Sciatic nerve (tissue), 2 donors: ENCODE measurements around the gene RUNX2. TPM values are rescaled to one million over a fixed set of nuclear protein-coding genes. Genes with fewer than 3 reads are reported as not detected.

Experiments used
- ATAC-seq: fragments of 200-7000 bp; cut with Tn5 transposase; one replicate; pipeline ENCODE4 v1.9.1; 2020; ENCODE audit warnings: mild to moderate bottlenecking, moderate library complexity
- DNase-seq: peaks from one replicate; pipeline ENCODE4 v3.0.0-alpha.2; 2020; ENCODE audit warnings: low spot score
- intact Hi-C: fragments of 100-400 bp; cut with DNase I; formaldehyde crosslinking; loops from one replicate; pipeline ENCODE4 v1.14.2; 2022
- total RNA-seq: library from RNA; stranded (reverse); fragmentation: NEBNext Ultra II Directional; extraction: Animal tissue kit (Norgen Biotek cat#: 25700); gene quantifications from one replicate; pipeline ENCODE4 v1.2.1, GENCODE V29; 2021
- donor health status: DM: no; HTN: no; CAD: no.
- donor health status: DM: no; HTN: no; CAD: no.

The RUNX2 gene
- total RNA-seq, 1 donor from 2014 or later: 18.0 TPM

DNA sequence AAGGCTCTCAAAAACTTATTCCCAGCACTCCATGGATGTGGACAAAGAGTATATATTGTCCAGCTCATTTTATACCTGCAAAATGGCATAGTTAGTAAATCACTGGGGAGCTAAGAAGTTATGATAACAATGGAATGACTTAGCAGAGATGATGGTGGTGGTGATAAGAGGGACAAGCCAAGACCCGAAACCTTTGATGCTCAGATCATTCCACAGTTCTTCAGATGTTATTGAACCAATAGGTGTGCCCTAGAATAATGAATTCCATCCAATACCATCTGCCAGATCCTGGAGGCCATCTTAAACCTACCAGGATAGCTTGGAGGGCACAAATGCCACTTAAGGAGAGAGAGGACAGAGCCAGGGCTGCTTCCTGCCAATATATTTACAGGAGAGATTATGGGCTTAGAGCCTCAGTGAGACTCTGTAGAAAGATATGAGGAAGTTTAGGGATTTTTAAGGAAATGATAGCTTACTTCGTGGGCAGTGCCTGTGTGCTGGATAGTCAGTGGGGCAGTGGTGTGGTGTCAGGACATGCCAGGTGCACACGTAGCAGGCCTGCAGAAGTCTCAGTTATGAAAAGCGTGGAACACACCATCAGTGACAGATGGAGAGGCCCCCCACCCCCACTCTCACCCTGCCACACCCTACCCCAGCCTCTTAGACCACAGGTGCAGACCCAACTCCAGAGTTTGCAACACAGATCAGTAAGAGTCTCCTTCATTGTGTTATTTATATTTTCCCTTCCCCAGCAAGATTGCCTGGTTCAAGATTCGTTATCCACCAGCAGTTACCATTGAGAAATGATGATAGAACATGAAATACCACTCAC lies 259.3 kb downstream of the RUNX2 start:
- ATAC-seq: no peak
- no peak for DNase-seq
- intact Hi-C loops: no loop called here

DNA sequence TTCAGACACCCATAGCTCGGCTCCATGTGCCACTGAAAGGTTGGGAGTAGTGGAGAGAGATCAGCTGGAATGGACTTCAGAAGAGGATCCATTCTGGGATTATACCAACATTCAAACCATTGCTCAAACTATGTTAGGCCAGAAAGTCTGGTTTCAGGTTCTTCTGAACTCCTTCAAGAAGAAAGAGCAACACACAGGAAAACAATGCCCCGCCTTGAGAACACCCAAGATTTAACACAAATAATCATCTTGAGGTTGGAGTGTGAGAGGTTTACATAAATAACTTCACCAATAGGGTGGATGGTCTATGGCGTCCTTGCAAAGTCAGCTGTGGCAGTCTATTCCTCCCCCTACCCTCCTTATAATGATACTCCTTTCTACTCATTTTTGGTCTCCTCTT lies 261.2 kb downstream of the RUNX2 start:
- DNase-seq: no peak
- ATAC-seq: no peak
- intact Hi-C loops: no loop called here

DNA sequence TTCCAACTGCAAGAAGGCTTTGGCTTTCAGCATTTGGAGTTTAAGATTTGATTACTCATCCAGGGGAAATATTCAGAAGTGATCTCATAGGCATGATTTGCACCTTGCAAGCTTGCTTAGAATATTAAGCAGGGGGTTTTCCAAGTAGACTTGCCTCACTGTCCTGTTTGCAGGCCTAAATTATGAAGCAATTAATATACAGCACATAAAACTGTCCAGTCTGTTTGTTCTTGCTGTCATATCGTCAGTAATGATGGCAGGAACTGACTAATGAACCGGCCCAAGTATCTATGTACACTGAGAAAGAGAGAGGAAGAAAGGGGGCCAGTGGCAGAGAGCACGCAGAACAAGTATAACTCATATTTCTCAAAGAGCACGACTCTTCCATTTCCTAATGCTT lies 262.1 kb downstream of the RUNX2 start:
- DNase-seq: no peak
- intact Hi-C loops: no loop called here
- ATAC-seq: peak; percentile 23

GRCh38 chr6:45590696-45591184 lies 262.6 kb downstream of the RUNX2 start:
- ATAC-seq (peak; percentile 72), DNase-seq (peak; percentile 65)
- intact Hi-C loops: no loop called here

- no peak for DNase-seq
- intact Hi-C loops: no loop called here
- peak; percentile 14 for ATAC-seq
These were observed 263.2 kb downstream of the RUNX2 start for GRCh38 chr6:45591306-45591705.

- intact Hi-C loops: no loop called here
- ATAC-seq (no peak), DNase-seq (no peak)
These were observed 263.8 kb downstream of the RUNX2 start for GRCh38 chr6:45591890-45592289.

DNA sequence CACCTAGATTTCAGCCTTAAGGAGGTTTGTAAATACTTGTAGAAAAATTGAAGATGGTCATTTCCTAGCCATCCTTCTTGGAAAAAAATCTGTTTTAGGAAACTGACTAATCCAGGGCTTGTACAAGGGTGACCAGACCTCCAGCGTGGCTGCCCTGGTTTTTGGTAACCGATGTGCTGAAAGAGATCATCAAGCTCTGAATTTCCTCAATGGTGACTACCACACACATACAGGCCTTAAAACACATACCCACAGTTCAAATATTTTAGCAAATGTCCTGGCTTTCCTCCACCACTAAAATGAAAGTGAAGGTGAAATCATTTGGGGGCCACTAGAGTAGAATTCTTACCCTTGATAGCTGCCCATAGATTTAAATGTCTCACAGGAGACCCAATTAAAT lies 264.9 kb downstream of the RUNX2 start:
- DNase-seq (no peak), ATAC-seq (no peak)
- intact Hi-C loops: no loop called here

DNA sequence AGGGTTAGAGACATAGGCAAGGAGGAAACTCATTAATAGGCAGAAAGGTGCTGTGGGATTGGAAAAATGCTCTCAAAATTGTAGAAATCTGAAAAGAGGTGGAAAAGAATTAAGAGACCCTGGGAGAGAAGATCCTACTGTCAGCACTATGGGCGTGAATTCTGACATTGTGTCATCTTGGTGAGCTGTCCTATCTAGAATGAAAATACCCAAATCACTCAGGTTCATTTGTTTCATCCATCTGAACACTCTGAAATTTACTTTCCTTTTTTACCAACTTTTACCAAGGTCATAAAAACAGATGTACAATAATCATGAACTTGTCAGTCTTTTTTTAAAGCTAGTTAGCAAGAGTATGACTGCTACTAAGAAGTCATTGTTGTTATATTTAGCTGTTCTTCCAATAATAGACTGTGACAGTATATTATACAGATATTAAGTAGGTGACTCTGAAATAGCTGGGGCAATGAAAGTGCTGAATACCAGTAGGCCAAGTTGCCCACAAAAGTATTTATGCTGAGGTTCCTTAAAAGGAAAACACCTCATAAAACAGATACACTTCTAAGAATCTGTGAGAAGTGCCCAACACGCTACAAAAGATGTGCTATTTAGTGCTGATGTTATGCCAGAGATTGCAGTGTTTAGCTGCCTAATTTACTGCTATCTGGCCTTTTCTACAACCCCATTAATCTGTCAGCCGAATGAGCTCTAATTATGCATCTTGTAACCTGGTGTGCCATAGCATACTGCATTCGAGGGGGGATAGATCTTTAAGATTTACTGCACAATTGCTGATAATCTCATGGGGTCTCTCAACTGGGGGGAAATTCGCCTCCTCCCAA lies 267.1 kb downstream of the RUNX2 start:
- ATAC-seq (no peak), DNase-seq (no peak)
- intact Hi-C loops: no loop called here

- intact Hi-C loops: no loop called here
- no peak for ATAC-seq
- DNase-seq: no peak
These were observed 269.3 kb downstream of the RUNX2 start for GRCh38 chr6:45597424-45597823.

DNA sequence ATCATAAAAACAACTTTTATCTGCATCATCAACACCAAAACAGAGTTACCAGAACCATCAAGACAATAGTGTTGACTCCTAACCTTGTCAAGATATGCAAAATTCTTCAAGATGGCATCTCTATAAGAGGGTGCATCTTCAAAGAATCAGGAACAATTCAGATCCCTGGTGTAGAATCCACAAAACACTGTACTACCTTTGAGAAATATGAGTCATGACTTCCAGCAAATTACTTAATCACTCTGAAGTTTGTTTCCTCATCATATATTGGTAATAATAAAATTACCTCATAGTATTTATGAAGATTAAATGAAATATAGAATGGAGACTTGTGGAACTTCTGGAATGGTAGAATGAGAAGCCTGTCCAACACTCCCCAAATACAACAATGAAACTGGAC lies 270.9 kb downstream of the RUNX2 start:
- ATAC-seq (no peak), DNase-seq (no peak)
- intact Hi-C loops: no loop called here

DNA sequence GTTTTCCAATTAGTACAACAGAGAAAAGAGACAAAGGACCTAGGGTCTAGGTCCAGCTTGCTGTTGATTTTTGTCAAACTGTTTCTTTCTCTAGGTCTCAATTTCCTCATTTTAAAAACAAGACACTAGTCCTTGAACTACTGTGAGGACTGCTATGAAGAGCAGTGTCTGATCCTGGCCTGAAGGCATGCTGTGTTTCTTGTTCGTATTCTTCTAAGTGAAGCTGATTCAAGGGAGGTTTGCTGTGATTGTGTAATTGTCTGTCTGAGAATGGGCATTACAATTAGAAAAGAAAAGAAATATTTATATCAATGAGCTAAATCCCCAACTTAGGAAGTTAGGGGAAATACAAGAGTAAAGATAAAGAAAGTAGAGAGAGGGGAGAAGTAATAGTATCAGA lies 277.8 kb downstream of the RUNX2 start:
- DNase-seq: no peak
- ATAC-seq: no peak
- intact Hi-C loops: no loop called here

- intact Hi-C loops: no loop called here
- DNase-seq: no peak
- peak; percentile 15 for ATAC-seq
These were observed 278.8 kb downstream of the RUNX2 start for GRCh38 chr6:45606831-45607400.

DNA sequence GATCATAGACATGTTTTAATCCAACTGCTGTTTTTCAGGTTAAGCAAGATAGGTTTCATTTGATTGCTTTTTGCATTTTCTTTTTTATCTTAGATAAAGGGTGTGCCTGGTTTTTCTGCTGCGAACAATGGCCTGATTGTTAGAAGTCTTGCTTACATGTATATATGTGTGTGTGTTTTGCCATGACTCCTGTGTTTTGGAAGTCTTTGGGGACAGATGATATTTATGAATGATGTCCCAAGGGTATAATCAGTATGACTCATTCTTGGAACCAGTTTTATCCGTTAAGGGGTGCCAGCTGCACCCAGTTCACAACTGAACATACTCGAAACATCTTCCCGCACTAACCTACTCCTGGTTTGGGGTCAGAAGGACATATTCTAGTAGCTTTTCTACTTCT lies 279.7 kb downstream of the RUNX2 start:
- DNase-seq (no peak), ATAC-seq (peak; percentile 29)
- intact Hi-C loops: no loop called here

- intact Hi-C loops: no loop called here
- ATAC-seq: no peak
- DNase-seq: no peak
These were observed 280.3 kb downstream of the RUNX2 start for GRCh38 chr6:45608252-45608913.

GRCh38 chr6:45609141-45609638 lies 281.1 kb downstream of the RUNX2 start:
- ATAC-seq (peak; percentile 14), DNase-seq (no peak)
- intact Hi-C loops: no loop called here

DNA sequence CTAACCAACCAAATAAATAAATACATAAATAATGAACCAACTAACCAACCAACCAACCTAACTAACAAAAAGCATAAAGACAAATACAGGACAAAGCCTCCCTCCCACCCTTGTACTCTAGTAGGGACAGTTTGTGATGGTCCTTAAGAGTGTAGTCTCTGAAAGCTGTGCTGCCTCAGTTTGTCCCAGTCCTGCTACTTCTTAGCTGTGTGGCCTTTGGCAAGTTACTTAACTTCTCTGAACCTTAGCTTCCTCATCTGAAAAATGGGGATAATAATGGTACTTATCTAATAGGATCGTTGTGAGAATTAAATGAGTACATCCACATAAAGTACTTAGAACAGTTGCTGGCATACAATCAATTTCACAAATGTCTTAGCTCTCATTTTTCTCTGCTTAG lies 282.2 kb downstream of the RUNX2 start:
- DNase-seq (no peak), ATAC-seq (no peak)
- intact Hi-C loops: no loop called here

- intact Hi-C loops: no loop called here
- no peak for ATAC-seq
These were observed 282.7 kb downstream of the RUNX2 start for GRCh38 chr6:45610832-45611231.

GRCh38 chr6:45611491-45611890 lies 283.4 kb downstream of the RUNX2 start:
- ATAC-seq (no peak), DNase-seq (no peak)
- intact Hi-C loops: no loop called here

More at GRCh38 chr6:45610832-45611231, 282.7 kb downstream of the RUNX2 start:
- DNase-seq: no peak

- peak; percentile 66 for DNase-seq
- intact Hi-C loops: no loop called here
- peak; percentile 97 for ATAC-seq
These were observed 285.5 kb downstream of the RUNX2 start for GRCh38 chr6:45613656-45614055.
